Measurements from ENCODE around the gene LZTR1.

The LZTR1 gene

DNA sequence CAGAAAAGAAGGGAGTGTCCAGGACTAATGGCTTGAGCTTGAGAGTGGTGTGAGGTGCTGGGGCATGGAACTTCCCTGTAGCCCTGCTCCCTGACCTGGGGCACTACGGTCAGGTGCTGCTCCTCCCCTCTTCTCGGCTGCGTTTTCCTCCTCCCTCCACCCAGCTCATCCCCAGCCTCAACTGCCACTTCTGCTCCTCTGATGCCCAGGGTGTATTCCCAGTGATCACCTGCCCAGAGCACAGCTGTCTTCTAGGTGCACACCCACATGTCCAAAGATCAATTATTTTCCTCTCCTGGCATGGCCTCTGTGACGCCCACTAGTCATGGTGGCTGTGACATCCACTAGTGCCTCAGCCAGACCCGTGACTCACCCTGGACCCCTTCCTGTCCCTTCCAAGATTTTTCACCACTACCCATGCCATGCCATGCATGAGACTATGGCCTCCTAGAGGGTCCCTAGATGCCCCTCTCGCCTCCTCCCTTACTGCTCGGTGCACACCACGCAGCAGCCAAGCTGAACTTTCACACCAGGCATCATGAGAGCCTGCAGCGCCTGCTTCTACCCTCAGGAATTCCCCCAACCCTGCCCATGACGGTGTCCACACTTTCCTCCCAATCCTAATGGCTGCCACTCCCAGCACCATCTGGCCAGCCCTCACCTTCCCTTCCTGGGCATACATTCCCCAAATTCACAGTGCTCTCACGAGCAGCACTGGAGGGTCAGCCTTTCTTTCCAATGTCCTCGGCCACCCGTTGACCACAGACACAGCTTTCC is 34.7 kb downstream of the LZTR1 start:
- no peak for DNase-seq

- DNase-seq, result no peak
Observed at GRCh38 chr22:21018314-21018713, 36.2 kb downstream of the LZTR1 start.

DNA sequence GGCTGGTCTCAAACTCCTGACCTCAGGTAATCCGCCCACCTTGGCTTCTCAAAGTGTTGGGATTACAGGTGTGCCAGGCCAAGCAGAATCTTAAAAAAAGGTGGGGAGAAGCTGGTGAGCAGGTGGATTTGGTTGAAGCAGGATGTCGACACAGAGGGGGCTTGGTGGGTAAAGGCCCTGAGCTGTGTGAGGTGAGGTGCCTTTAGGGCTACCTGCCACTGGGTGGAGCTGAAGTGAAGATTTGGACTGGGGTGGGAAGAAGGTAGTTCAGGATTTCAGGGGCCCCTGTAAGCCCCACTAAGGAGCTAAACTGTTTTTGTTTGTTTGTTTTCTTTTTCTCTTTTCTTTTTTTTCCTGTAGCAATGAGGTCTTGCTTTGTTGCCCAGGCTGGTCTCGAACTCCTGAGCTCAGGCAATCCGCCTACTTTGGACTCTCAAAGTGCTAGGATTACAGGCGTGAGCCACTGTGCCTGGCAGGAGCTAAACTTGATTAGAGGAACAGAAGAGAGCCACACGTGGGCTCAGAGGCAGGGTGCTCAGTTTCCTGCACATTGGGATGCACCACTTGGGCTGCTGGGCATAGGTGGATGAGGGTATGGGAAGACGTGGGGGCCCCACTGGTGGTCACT is 38.8 kb downstream of the LZTR1 start:
- no peak for DNase-seq

- no peak for DNase-seq
Observed at GRCh38 chr22:21022507-21022906, 40.4 kb downstream of the LZTR1 start.

DNA sequence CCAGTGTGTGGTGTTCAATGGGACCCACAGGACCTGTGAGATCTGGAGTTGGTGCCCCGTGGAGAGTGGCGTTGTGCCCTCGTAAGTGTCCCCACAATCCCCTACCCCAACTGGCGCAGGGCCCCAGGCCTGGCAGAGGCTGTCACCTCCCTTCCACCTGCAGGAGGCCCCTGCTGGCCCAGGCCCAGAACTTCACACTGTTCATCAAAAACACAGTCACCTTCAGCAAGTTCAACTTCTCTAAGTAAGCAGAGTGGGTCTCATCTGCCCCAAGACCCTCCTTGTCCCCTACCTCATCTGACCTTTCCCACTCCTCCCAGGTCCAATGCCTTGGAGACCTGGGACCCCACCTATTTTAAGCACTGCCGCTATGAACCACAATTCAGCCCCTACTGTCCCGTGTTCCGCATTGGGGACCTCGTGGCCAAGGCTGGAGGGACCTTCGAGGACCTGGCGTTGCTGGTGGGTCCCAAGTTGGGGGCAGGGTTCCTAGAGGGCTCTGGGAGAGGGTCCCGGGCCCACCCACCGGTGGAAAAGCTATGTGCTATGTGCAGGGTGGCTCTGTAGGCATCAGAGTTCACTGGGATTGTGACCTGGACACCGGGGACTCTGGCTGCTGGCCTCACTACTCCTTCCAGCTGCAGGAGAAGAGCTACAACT is 41.0 kb downstream of the LZTR1 start:
- no peak for DNase-seq

- DNase-seq, result peak; percentile 12
Observed at GRCh38 chr22:21025266-21025665, 43.2 kb downstream of the LZTR1 start.

GRCh38 chr22:21025763-21026755 is 44.0 kb downstream of the LZTR1 start:
- no peak for DNase-seq

DNA sequence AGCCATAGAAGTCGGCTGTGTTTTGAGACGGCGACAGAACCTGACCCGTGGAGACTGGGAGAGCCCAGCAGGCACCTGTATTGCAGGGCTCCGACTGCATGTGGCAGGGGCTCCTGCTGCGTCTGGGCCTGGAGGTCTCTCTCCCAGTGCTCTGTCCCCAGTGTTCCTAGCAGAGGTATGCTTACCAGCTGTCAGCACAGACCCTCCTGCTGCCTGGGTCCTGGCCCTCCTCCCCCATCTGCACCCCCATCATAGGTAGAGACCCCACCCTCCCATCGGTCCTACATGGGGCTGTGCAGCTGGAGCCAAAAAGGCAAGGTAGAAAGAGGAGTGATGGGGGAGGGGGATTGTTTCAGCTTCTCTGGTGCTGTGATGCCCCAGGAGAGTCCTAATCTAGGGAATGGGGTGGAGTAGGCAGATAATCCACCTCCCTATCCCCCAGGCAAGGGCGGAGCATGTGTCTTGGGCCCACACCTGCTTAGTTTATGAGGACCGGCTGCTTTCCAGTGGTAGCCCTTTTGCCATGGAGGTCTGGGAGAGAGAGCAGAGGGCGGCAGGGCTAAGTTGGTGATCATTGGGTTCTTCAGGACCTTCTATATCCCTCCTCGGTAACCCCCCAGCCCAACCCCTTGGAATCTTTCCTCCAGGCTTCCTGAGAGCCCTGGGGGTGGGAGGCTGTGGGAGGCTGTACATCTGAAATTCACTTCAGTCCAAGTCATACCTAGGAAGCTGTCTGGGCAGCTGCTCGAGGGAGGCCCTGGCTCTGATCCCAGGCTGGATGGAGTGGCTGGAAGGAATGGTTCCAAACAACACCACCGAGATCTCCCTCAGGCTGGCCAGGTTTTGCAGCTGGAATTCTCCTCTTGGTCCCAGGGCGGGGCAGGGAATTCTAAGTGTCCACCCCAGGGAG is 44.9 kb downstream of the LZTR1 start:
- no peak for DNase-seq

GRCh38 chr22:21028277-21029251 is 46.5 kb downstream of the LZTR1 start:
- no peak for DNase-seq

GRCh38 chr22:21029486-21030025 is 47.5 kb downstream of the LZTR1 start:
- DNase-seq, result no peak

DNA sequence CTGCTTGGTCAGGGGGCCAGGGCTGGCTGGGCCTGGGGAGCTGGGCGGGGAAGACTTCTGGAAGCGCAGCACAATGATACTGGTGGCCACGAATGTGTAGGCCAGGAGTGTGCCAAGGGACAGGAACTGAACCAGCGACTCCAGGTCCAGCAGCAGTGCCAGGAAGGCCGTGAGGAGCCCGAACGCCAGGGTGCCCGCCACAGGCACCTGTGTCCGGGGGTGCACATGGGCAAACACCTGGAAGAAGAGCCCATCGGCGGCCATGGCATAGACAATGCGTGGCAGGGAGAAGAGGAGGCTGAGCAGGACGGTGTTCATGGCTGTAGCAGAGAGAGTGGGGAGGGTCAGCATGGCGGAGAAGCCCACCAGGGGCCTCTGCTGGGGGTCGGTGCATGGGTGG is 47.9 kb downstream of the LZTR1 start:
- DNase-seq, result no peak

GRCh38 chr22:21030621-21031544 is 48.8 kb downstream of the LZTR1 start:
- DNase-seq, result no peak

GRCh38 chr22:21031545-21032036 is 49.5 kb downstream of the LZTR1 start:
- DNase-seq, result no peak

GRCh38 chr22:21032037-21032867 is 50.2 kb downstream of the LZTR1 start, which contains the start of gene SLC7A4:
Gene SLC7A4, minus strand, starts transcription at chr22:21032561. Its CDS starts 749 bp downstream, at chr22:21031812.
- no peak for DNase-seq

GRCh38 chr22:21032868-21033688 is 51.0 kb downstream of the LZTR1 start:
- no peak for DNase-seq

- DNase-seq, result no peak
Observed at GRCh38 chr22:21033895-21034294, 51.8 kb downstream of the LZTR1 start.

GRCh38 chr22:21034989-21035388 is 52.9 kb downstream of the LZTR1 start:
- DNase-seq, result no peak
